Measurements from ENCODE around the gene SAMD5.

SAMD5 gene

GRCh38 chr6:147614501-147614900 is 106.0 kb downstream of the SAMD5 start:
- no peak overlapping the region for H3K4me3 ChIP-seq (ENCODE audit: insufficient read depth, low read depth, low read length)
- no peaks in the 10 kb centered on the region for H3K27me3 ChIP-seq (ENCODE audit: control insufficient read depth, insufficient read depth, low read length, poor library complexity, severe bottlenecking)
- 95 to 98% methylated on average over 2 to 4 of the region's 4 CpGs for WGBS, 2 experiments

DNA sequence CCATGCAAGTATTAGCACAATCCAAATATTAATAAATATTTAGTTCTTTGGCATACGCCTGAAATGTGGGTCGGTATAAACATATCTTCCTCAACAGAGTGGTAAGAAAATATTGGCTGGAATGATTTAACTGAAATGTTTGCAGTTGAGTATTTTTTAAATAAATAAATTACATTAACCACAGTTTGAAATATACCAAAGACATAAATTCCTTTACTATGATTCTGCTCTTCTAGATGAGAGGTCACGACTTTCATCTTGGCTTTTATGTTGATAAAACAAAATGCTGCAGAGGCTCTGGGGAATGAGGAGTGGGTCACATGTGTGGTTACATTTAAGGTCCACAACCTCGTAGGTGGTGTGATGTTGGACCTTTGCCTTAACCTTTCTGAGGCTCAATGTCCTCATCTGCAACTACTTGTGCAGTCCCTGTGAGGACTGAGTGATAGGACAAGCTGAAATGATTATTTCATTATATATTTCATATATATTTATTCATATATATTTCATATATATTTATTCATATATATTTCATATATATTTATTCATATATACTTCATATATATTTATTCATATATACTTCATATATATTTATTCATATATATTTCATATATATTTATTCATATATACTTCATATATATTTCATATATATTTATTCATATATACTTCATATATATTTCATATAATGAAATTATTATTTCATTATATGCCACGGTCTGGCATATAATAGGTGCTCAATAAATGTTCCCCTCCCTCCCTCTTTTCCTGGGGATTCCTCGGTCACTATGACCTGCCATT is 107.4 kb downstream of the SAMD5 start:
- H3K4me1 ChIP-seq (ENCODE audit: control insufficient read depth, insufficient read depth, low read length) = no peaks in the 10 kb centered on the region
- H3K27ac ChIP-seq (ENCODE audit: insufficient read depth, low read depth, low read length, poor library complexity, severe bottlenecking) = no peak overlapping the region
- H3K4me3 ChIP-seq (ENCODE audit: insufficient read depth, low read depth, low read length) = no peak overlapping the region
- H3K9me3 ChIP-seq (ENCODE audit: control insufficient read depth, low read length) = no peaks in the 10 kb centered on the region
- H3K36me3 ChIP-seq (ENCODE audit: control insufficient read depth, insufficient read depth, low read length) = no peaks in the 10 kb centered on the region
- H3K27me3 ChIP-seq (ENCODE audit: control insufficient read depth, insufficient read depth, low read length, poor library complexity, severe bottlenecking) = no peaks in the 10 kb centered on the region
- 90 to 92% methylated on average over 4 of the region's 6 CpGs for WGBS, 2 experiments

More at GRCh38 chr6:147614501-147614900, 106.0 kb downstream of the SAMD5 start:
- Histone ChIP-seq H3K36me3 (ENCODE audit: control insufficient read depth, insufficient read depth, low read length) (no peaks in the 10 kb centered on the region), H3K9me3 (ENCODE audit: control insufficient read depth, low read length) (no peaks in the 10 kb centered on the region), H3K4me1 (ENCODE audit: control insufficient read depth, insufficient read depth, low read length) (no peaks in the 10 kb centered on the region), H3K27ac (ENCODE audit: insufficient read depth, low read depth, low read length, poor library complexity, severe bottlenecking) (no peak overlapping the region)

DNA sequence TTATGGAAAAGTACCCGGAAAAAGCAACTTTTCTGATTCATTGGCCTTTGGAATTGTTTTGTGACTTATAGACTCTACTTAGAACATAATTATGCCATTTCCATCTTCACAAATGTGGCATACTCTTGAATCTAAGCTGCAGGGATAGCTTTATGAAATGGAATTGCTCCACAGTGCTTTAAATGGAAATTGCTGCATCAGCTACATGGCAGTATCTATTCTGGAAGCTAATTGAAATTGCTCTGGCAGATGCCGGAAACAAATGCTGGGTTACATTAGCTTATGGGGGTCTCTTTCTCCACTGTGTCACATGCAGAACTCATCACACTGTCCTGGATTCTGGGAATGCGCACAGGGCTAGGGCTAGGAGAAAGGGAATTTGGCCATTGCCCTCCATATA is 108.9 kb downstream of the SAMD5 start:
- no peaks in the 10 kb centered on the region for H3K36me3 ChIP-seq (ENCODE audit: control insufficient read depth, insufficient read depth, low read length)
- H3K27me3 ChIP-seq (ENCODE audit: control insufficient read depth, insufficient read depth, low read length, poor library complexity, severe bottlenecking) = no peaks in the 10 kb centered on the region
- no peak overlapping the region for H3K27ac ChIP-seq (ENCODE audit: insufficient read depth, low read depth, low read length, poor library complexity, severe bottlenecking)
- no peak overlapping the region for H3K4me3 ChIP-seq (ENCODE audit: insufficient read depth, low read depth, low read length)
- 93% methylated on average over 3 of the region's 3 CpGs for WGBS, 2 experiments
- H3K9me3 ChIP-seq (ENCODE audit: control insufficient read depth, low read length) = no peaks in the 10 kb centered on the region
- H3K4me1 ChIP-seq (ENCODE audit: control insufficient read depth, insufficient read depth, low read length) = no peaks in the 10 kb centered on the region

GRCh38 chr6:147618457-147618856 is 110.0 kb downstream of the SAMD5 start:
- H3K9me3 ChIP-seq (ENCODE audit: control insufficient read depth, low read length) = no peaks in the 10 kb centered on the region
- H3K27ac ChIP-seq (ENCODE audit: insufficient read depth, low read depth, low read length, poor library complexity, severe bottlenecking) = no peak overlapping the region
- WGBS, 2 experiments = 93% methylated on average over 6 of the region's 6 CpGs
- H3K4me1 ChIP-seq (ENCODE audit: control insufficient read depth, insufficient read depth, low read length) = no peaks in the 10 kb centered on the region
- no peaks in the 10 kb centered on the region for H3K36me3 ChIP-seq (ENCODE audit: control insufficient read depth, insufficient read depth, low read length)
- H3K4me3 ChIP-seq (ENCODE audit: insufficient read depth, low read depth, low read length) = no peak overlapping the region
- no peaks in the 10 kb centered on the region for H3K27me3 ChIP-seq (ENCODE audit: control insufficient read depth, insufficient read depth, low read length, poor library complexity, severe bottlenecking)

GRCh38 chr6:147618927-147619326 is 110.4 kb downstream of the SAMD5 start:
- Histone ChIP-seq H3K27ac (ENCODE audit: insufficient read depth, low read depth, low read length, poor library complexity, severe bottlenecking) (no peak overlapping the region), H3K27me3 (ENCODE audit: control insufficient read depth, insufficient read depth, low read length, poor library complexity, severe bottlenecking) (no peaks in the 10 kb centered on the region), H3K9me3 (ENCODE audit: control insufficient read depth, low read length) (no peaks in the 10 kb centered on the region), H3K36me3 (ENCODE audit: control insufficient read depth, insufficient read depth, low read length) (no peaks in the 10 kb centered on the region), H3K4me1 (ENCODE audit: control insufficient read depth, insufficient read depth, low read length) (no peaks in the 10 kb centered on the region), H3K4me3 (ENCODE audit: insufficient read depth, low read depth, low read length) (no peak overlapping the region)
- 93 to 97% methylated on average over 3 to 6 of the region's 6 CpGs for WGBS, 2 experiments
